Measurements from ENCODE around the gene LSM14A.

DNA sequence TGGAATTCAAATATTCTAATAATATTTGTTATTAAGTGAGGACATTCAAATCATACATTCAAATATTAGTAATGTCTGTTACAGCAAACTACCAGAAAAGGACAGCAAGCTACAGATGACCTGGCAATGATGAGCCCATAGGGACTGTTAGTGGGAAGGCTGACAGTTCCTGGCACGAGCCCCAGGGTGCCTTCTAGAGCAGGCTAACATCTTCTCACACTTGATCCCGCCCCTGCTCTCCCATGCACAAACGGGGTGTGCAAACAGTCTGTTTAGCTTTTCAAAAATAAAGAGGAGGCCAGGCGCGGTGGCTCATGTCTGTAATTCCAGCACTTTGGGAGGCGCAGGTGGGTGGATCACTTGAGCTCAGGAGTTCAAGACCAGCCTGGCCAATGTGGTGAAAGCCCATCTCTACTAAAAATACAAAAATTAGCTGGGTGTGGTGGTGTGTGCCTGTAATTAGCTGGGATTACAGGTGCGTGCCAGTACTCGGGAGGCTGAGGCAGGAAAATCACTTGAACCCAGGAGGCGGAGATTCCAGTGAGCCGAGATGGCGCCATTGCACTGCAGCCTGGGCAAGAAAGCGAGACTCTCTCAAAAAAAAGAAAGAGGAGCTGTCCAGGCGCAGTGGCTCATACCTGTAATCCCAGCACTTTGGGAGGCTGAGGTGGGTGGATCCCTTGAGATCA lies 72.5 kb downstream of the LSM14A start:
- TF ChIP-seq, protein P1, sequence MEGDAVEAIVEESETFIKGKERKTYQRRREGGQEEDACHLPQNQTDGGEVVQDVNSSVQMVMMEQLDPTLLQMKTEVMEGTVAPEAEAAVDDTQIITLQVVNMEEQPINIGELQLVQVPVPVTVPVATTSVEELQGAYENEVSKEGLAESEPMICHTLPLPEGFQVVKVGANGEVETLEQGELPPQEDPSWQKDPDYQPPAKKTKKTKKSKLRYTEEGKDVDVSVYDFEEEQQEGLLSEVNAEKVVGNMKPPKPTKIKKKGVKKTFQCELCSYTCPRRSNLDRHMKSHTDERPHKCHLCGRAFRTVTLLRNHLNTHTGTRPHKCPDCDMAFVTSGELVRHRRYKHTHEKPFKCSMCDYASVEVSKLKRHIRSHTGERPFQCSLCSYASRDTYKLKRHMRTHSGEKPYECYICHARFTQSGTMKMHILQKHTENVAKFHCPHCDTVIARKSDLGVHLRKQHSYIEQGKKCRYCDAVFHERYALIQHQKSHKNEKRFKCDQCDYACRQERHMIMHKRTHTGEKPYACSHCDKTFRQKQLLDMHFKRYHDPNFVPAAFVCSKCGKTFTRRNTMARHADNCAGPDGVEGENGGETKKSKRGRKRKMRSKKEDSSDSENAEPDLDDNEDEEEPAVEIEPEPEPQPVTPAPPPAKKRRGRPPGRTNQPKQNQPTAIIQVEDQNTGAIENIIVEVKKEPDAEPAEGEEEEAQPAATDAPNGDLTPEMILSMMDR (IDR thresholded peaks at IDR 0.05): no peak
- TF ChIP-seq POLR2A (IDR thresholded peaks at IDR 0.05): no peak

All from breast epithelium (tissue), 3 donors.